H1 (cell line): ENCODE measurements around the gene DRD1. TPM values are rescaled to one million over a fixed set of nuclear protein-coding genes. Genes with fewer than 3 reads are reported as not detected.

Experiments
- CTCF ChIA-PET: fragments of 300-600 bp; sonication (Branson Sonifier 250); formaldehyde crosslinking; loops from one replicate; lab custom pipeline; 2021; ENCODE audit not compliant: partially characterized antibody; lab: Charles Lee
- POLR2A ChIA-PET: fragments of 300-600 bp; sonication (Branson Sonifier 250); formaldehyde crosslinking; loops from one replicate; lab custom pipeline; 2021; ENCODE audit warnings: inconsistent platforms; ENCODE audit not compliant: partially characterized antibody; lab: Charles Lee
- DNase-seq, 2 experiments: peaks; one replicate each; pipeline versions ENCODE4 v3.0.0 to v3.0.0-alpha.2; 2010 to 2022; ENCODE audit warnings: low spot score in 2 of 2, low read depth in 1 of 2, mixed read lengths in 1 of 2
- FAIRE-seq: peaks from 2 replicates; lab custom pipeline; 2011; peaks lifted over from hg19 to GRCh38; lab: Jason Lieb, UNC
- H2AFZ ChIP-seq: 2 replicates; pipeline ENCODE4 v1.8.1; 2012; ENCODE audit warnings: low read length, inconsistent platforms
- H2AK5ac ChIP-seq: 2 replicates; pipeline ENCODE4 v1.6.1; 2013; ENCODE audit warnings: low read depth, low read length
- H2BK120ac ChIP-seq: replicated peaks from 2 replicates; pipeline ENCODE3; 2013; ENCODE audit warnings: low read depth, low read length, inconsistent platforms
- H2BK12ac ChIP-seq: 2 replicates; pipeline ENCODE4 v1.6.1; 2013; ENCODE audit warnings: low read depth, low read length
- H2BK15ac ChIP-seq: 2 replicates; pipeline ENCODE4 v1.6.1; 2013; ENCODE audit warnings: low read length
- H2BK20ac ChIP-seq: 2 replicates; pipeline ENCODE4 v1.6.1; 2013; ENCODE audit warnings: low read length
- H2BK5ac ChIP-seq: 2 replicates; pipeline ENCODE4 v1.6.1; 2013; ENCODE audit warnings: low read depth, low read length
- H3K14ac ChIP-seq: 2 replicates; pipeline ENCODE4 v1.6.1; 2013; ENCODE audit warnings: inconsistent platforms; ENCODE audit not compliant: insufficient read length
- H3K18ac ChIP-seq: 2 replicates; pipeline ENCODE4 v1.6.1; 2013; ENCODE audit warnings: low read length; ENCODE audit errors: extremely low read depth
- H3K23ac ChIP-seq: 2 replicates; pipeline ENCODE4 v1.6.1; 2013; ENCODE audit warnings: inconsistent platforms; ENCODE audit not compliant: insufficient read length
- H3K23me2 ChIP-seq: 2 replicates; pipeline ENCODE4 v1.6.1; 2013; ENCODE audit warnings: low read depth, low read length
- H3K27ac ChIP-seq: 2 replicates; pipeline ENCODE4 v1.6.1; 2011; ENCODE audit warnings: low read depth, low read length, inconsistent platforms
- H3K27me3 ChIP-seq, 4 experiments: replicated peaks in 1 of 4; 1 replicate in 1 of 4; 2 replicates in 3 of 4; pipeline versions ENCODE4 v1.6.1 to v1.8.1; 2011 to 2013; ENCODE audit warnings: low read length in 3 of 4, mild to moderate bottlenecking in 3 of 4, inconsistent platforms in 2 of 4, mixed read lengths in 2 of 4, moderate library complexity in 1 of 4; ENCODE audit not compliant: control insufficient read depth in 3 of 4, insufficient read depth in 3 of 4; ENCODE audit errors: extremely low read depth in 1 of 4
- H3K36me3 ChIP-seq, 4 experiments: 2 replicates each; pipeline versions ENCODE4 v1.6.1 to v1.8.1; 2011 to 2013; ENCODE audit warnings: mild to moderate bottlenecking in 4 of 4, low read length in 3 of 4, moderate library complexity in 2 of 4, control low read depth in 1 of 4, inconsistent platforms in 1 of 4; ENCODE audit not compliant: insufficient read depth in 4 of 4, control insufficient read depth in 2 of 4
- H3K4ac ChIP-seq: replicated peaks from 2 replicates; pipeline ENCODE3; 2013; ENCODE audit warnings: low read length, low read depth, mixed read lengths, inconsistent platforms; ENCODE audit not compliant: insufficient read length
- H3K4me1 ChIP-seq, 4 experiments: replicated peaks in 1 of 4; 1 replicate in 1 of 4; 2 replicates in 3 of 4; pipeline versions ENCODE4 v1.6.1 to v1.8.1; 2011 to 2013; ENCODE audit warnings: low read length in 3 of 4, inconsistent platforms in 2 of 4, mixed read lengths in 1 of 4; ENCODE audit not compliant: insufficient read depth in 4 of 4, control insufficient read depth in 3 of 4
- H3K4me2 ChIP-seq, 2 experiments: 2 replicates each; pipeline versions ENCODE4 v1.6.1 to v1.8.1; 2011 to 2013; ENCODE audit warnings: low read depth in 2 of 2, low read length in 2 of 2, control low read depth in 1 of 2, inconsistent platforms in 1 of 2, mild to moderate bottlenecking in 1 of 2; ENCODE audit not compliant: insufficient read depth in 1 of 2
- H3K4me3 ChIP-seq, 4 experiments: fragments of 200-600, 300-600 bp in 1 of 4; sonication (generic), shearing (Covaris generic), sonication (Bioruptor Twin) in 1 of 4; 2 replicates each; pipeline versions ENCODE4 v1.5.1 to v1.8.1; 2011 to 2016; ENCODE audit warnings: low read length in 4 of 4, low read depth in 3 of 4, control low read depth in 2 of 4, inconsistent platforms in 2 of 4, mild to moderate bottlenecking in 2 of 4, mixed read lengths in 1 of 4, moderate library complexity in 1 of 4; ENCODE audit not compliant: insufficient read depth in 2 of 4; ENCODE audit errors: extremely low read depth in 1 of 4
- H3K56ac ChIP-seq: replicated peaks from 2 replicates; pipeline ENCODE3; 2013; ENCODE audit warnings: low read depth, mild to moderate bottlenecking, mixed read lengths, low read length, inconsistent platforms; ENCODE audit not compliant: insufficient read length
- H3K79me1 ChIP-seq: 2 replicates; pipeline ENCODE4 v1.6.1; 2013; ENCODE audit warnings: low read depth, low read length, control low read depth
- H3K79me2 ChIP-seq, 2 experiments: 2 replicates each; pipeline versions ENCODE4 v1.6.1 to v1.8.1; 2012 to 2013; ENCODE audit warnings: low read length in 2 of 2, mild to moderate bottlenecking in 2 of 2, inconsistent platforms in 1 of 2; ENCODE audit not compliant: insufficient read depth in 2 of 2, control insufficient read depth in 1 of 2
- H3K9ac ChIP-seq, 4 experiments: replicated peaks in 1 of 4; 1 replicate in 1 of 4; 2 replicates in 3 of 4; pipeline versions ENCODE4 v1.6.1 to v1.8.1; 2011 to 2013; ENCODE audit warnings: low read depth in 3 of 4, low read length in 3 of 4, control low read depth in 2 of 4, mild to moderate bottlenecking in 2 of 4, moderate library complexity in 2 of 4, inconsistent platforms in 1 of 4; ENCODE audit errors: extremely low read depth in 1 of 4
- H3K9me3 ChIP-seq, 2 experiments: 2 replicates each; pipeline versions ENCODE4 v1.6.1 to v1.8.1; 2012 to 2013; ENCODE audit warnings: mild to moderate bottlenecking in 2 of 2, moderate library complexity in 2 of 2, control low read depth in 1 of 2, inconsistent platforms in 1 of 2, low read depth in 1 of 2, low read length in 1 of 2, mixed read lengths in 1 of 2; ENCODE audit not compliant: insufficient read depth in 2 of 2
- H4K20me1 ChIP-seq, 2 experiments: replicated peaks in 1 of 2; 2 replicates each; pipeline versions ENCODE3 to v1.8.1; 2011 to 2013; ENCODE audit warnings: inconsistent platforms in 2 of 2, low read length in 2 of 2, mild to moderate bottlenecking in 1 of 2; ENCODE audit not compliant: insufficient read depth in 2 of 2, control insufficient read depth in 1 of 2
- H4K5ac ChIP-seq: 2 replicates; pipeline ENCODE4 v1.6.1; 2013; ENCODE audit warnings: low read length, low read depth, mixed read lengths, inconsistent platforms; ENCODE audit not compliant: insufficient read length
- H4K8ac ChIP-seq: 2 replicates; pipeline ENCODE4 v1.8.0; 2013; ENCODE audit warnings: mild to moderate bottlenecking, moderate library complexity, low read length, inconsistent platforms; ENCODE audit not compliant: insufficient read depth; ENCODE audit errors: extremely low read depth
- H4K91ac ChIP-seq: replicated peaks from 2 replicates; pipeline ENCODE3; 2013; ENCODE audit warnings: low read length, mixed read lengths, inconsistent platforms; ENCODE audit not compliant: insufficient read length
- ASH2L ChIP-seq: fragments of 200-600, 300-600 bp; sonication (generic); IDR thresholded peaks from one replicate; pipeline ENCODE4 v1.7.1; 2017; ENCODE audit warnings: low read length
- CBX5 ChIP-seq: fragments of 300-800, 300-1000 bp; sonication (generic); IDR thresholded peaks from 2 replicates; pipeline ENCODE4 v1.7.1; 2016; ENCODE audit warnings: antibody characterized with exemption, low read length, low read depth
- FOSL1 ChIP-seq: IDR thresholded peaks from 2 replicates; pipeline ENCODE4 v1.6.1; 2011; ENCODE audit warnings: mild to moderate bottlenecking, low read depth, low read length, moderate library complexity; ENCODE audit not compliant: insufficient read depth
- HDAC6 ChIP-seq: IDR thresholded peaks from one replicate; pipeline ENCODE4 v1.7.1; 2012; ENCODE audit warnings: low read depth, mild to moderate bottlenecking, inconsistent platforms, low read length, moderate library complexity
- KDM1A ChIP-seq: fragments of 200-600, 300-600 bp; sonication (generic); IDR thresholded peaks from 2 replicates; pipeline ENCODE4 v1.7.1; 2016; ENCODE audit warnings: mild to moderate bottlenecking, low read length, borderline replicate concordance
- TAF1 ChIP-seq: IDR thresholded peaks from 2 replicates; pipeline ENCODE4 v1.6.1; 2011; ENCODE audit warnings: mild to moderate bottlenecking, low read depth, low read length
- YY1 ChIP-seq: IDR thresholded peaks from 2 replicates; pipeline ENCODE4 v1.6.1; 2011; ENCODE audit warnings: low read depth, mild to moderate bottlenecking, low read length
- ZNF274 ChIP-seq: IDR thresholded peaks from 2 replicates; pipeline ENCODE4 v1.7.0; 2012; ENCODE audit warnings: low read length, borderline replicate concordance; ENCODE audit errors: extremely low read depth
- WGBS, 2 experiments: shearing (Covaris generic) in 1 of 2; methylation state at CpG; one replicate each; pipeline versions ENCODE4 v1.1.6 to v1.1.7; 2013 to 2015; ENCODE audit warnings: low lambda C conversion rate in 2 of 2, mixed read lengths in 2 of 2, inconsistent platforms in 1 of 2, low coverage in 1 of 2, missing lambda C conversion rate in 1 of 2; ENCODE audit not compliant: insufficient replicate concordance in 2 of 2, insufficient coverage in 1 of 2, insufficient read length in 1 of 2; ENCODE audit errors: extremely low coverage in 1 of 2, missing lambda C conversion rate in 1 of 2; 5-methylcytosine and 5-hydroxymethylcytosine counted together
- polyA plus RNA-seq, 7 experiments: library from polyadenylated mRNA; depleted of rRNA in 3 of 7; stranded (reverse) in 5 of 7; unstranded in 2 of 7; fragments of >200 nt in 5 of 7; fragments of 200-250 nt in 2 of 7; gene quantifications; 1 replicate in 5 of 7; 2 replicates in 1 of 7; 4 replicates in 1 of 7; pipeline versions ENCODE4 v1.2.1 to v1.2.3, GENCODE V29; 2011 to 2013; ENCODE audit warnings: missing spikeins in 2 of 7, mixed read lengths in 2 of 7
- total RNA-seq: library from RNA; stranded (reverse); fragmentation: NEBNext Ultra II Directional; extraction: Animal tissue kit (Norgen Biotek cat#: 25700); gene quantifications from 2 replicates; pipeline ENCODE4 v1.2.1, GENCODE V29; 2021
- TF ChIP-seq, protein P1 (sequence below), 3 experiments: IDR thresholded peaks; 1 replicate in 2 of 3; 2 replicates in 1 of 3; pipeline versions ENCODE4 v1.5.1 to v1.6.1; 2011; ENCODE audit warnings: low read length in 3 of 3, mild to moderate bottlenecking in 3 of 3, inconsistent platforms in 2 of 3, low read depth in 1 of 3, moderate library complexity in 1 of 3; ENCODE audit not compliant: insufficient read depth in 1 of 3; ENCODE audit errors: control extremely low read depth in 1 of 3

DRD1 gene
- total and polyA plus RNA-seq, 2 of the 8 experiments (the other 6 are each of a cell fraction or from before 2014, with no cell fraction given): 0.03 to 0.19 TPM

- H2AFZ ChIP-seq: peak within 1 kb of the TSS; percentile 94; the same call in 1 of the 2 replicates
- H3K36me3 ChIP-seq: peaks cover 2 to 9% (median 7%) of the 10 kb centered on the region in 4 experiments; a peak in 5 of 8 replicates
- H2BK5ac ChIP-seq: no peak within 1 kb of the TSS
- H4K91ac ChIP-seq: no peak within 1 kb of the TSS
- no peak within 1 kb of the TSS for H4K5ac ChIP-seq
- H3K79me2 ChIP-seq: peaks cover 12 to 46% of the 10 kb centered on the region in 2 experiments
- H3K14ac ChIP-seq: no peak within 1 kb of the TSS
- peak within 1 kb of the TSS; percentile 34 for H3K56ac ChIP-seq
- ChIA-PET CTCF (interaction anchor here (0.6 to 2.2 kb wide), 3 partner anchors 14 to 611 kb away, joined by 3 to 13 read pairs (median 3); no protein-coding TSS in a partner anchor), POLR2A (interaction anchor here (0.7 to 1.6 kb wide), 13 partner anchors 9 to 969 kb away, joined by 3 to 6 read pairs (median 3); partner anchors contain the start of genes DRD1 and FAF2)
- no peak within 1 kb of the TSS for H3K23ac ChIP-seq
- no peaks in the 10 kb centered on the region for H3K9me3 ChIP-seq
- peak within 1 kb of the TSS; percentile 74 to 98 (median 88) for H3K4me3 ChIP-seq
- no peak within 1 kb of the TSS for H2BK120ac ChIP-seq
- H3K27ac ChIP-seq: peak within 1 kb of the TSS; percentile 61; the same call in 1 of the 2 replicates
- peaks cover 10% of the 10 kb centered on the region for H3K79me1 ChIP-seq
- H2BK12ac ChIP-seq: no peak within 1 kb of the TSS; the same call in 1 of the 2 replicates
- WGBS, 2 experiments: 1% methylated on average over 65 of the region's 94 CpGs; no CpG with 5 or more reads in 1 of the 2 experiments
- DNase-seq: peak in 1 of 2 experiments; percentile 88
- FAIRE-seq: no peak
- H3K27me3 ChIP-seq: peaks cover 0 to 6% (median 2%) of the 10 kb centered on the region in 4 experiments; a peak in 2 of 7 replicates
- peaks cover 12 to 16% of the 10 kb centered on the region in 2 experiments for H4K20me1 ChIP-seq
- no peak within 1 kb of the TSS for H2BK20ac ChIP-seq
- 0 out of 2 replicates have a peak within 1 kb of the TSS, but pooled peaks have one; percentile 6 for H2BK15ac ChIP-seq
- H3K4me2 ChIP-seq: peak within 1 kb of the TSS; percentile 78 to 99
- no peak within 1 kb of the TSS for H2AK5ac ChIP-seq
- H3K4me1 ChIP-seq: peaks cover 2 to 6% (median 4%) of the 10 kb centered on the region in 4 experiments; a peak in 6 of 7 replicates
- H3K23me2 ChIP-seq: peaks cover 12% of the 10 kb centered on the region
- H3K18ac ChIP-seq: peak within 1 kb of the TSS; percentile 78
- H4K8ac ChIP-seq: peak within 1 kb of the TSS; percentile 94
- peak within 1 kb of the TSS; percentile 71 to 86 (median 78) for H3K9ac ChIP-seq
- peak within 1 kb of the TSS; percentile 25 for H3K4ac ChIP-seq
- TF ChIP-seq, protein P1, sequence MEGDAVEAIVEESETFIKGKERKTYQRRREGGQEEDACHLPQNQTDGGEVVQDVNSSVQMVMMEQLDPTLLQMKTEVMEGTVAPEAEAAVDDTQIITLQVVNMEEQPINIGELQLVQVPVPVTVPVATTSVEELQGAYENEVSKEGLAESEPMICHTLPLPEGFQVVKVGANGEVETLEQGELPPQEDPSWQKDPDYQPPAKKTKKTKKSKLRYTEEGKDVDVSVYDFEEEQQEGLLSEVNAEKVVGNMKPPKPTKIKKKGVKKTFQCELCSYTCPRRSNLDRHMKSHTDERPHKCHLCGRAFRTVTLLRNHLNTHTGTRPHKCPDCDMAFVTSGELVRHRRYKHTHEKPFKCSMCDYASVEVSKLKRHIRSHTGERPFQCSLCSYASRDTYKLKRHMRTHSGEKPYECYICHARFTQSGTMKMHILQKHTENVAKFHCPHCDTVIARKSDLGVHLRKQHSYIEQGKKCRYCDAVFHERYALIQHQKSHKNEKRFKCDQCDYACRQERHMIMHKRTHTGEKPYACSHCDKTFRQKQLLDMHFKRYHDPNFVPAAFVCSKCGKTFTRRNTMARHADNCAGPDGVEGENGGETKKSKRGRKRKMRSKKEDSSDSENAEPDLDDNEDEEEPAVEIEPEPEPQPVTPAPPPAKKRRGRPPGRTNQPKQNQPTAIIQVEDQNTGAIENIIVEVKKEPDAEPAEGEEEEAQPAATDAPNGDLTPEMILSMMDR (IDR thresholded peaks at IDR 0.05; ENCODE audit: control extremely low read depth in 1 of 3, insufficient read depth in 1 of 3, low read depth in 1 of 3, low read length in 3 of 3): no peak
- peak; percentile 88 for TF ChIP-seq ASH2L
- TF ChIP-seq TAF1: peak; percentile 76
- TF ChIP-seq YY1: peak; percentile 94
- TF ChIP-seq HDAC6: no peak
- TF ChIP-seq FOSL1: no peak
- TF ChIP-seq KDM1A: no peak
- no peak for TF ChIP-seq CBX5
- TF ChIP-seq ZNF274: no peak
Observed at GRCh38 chr5:175478384-175479124, 34.6 kb upstream of the DRD1 start, which contains the start of gene SFXN1. Gene SFXN1 (plus strand): TSS chr5:175478560. CDS start chr5:175492104, 13,544 bp downstream.
